WTC11 (cell line): Measurements from ENCODE around the gene OR5AR1.

Experiments used
- CREB1 ChIP-seq: sonication (generic); formaldehyde crosslinking; IDR thresholded peaks from 2 replicates; pipeline ENCODE4 v1.8.0; 2023; ENCODE audit warnings: mild to moderate bottlenecking, missing genetic modification reagents
- IRF2 ChIP-seq: sonication (generic); formaldehyde crosslinking; IDR thresholded peaks from 2 replicates; pipeline ENCODE4 v1.8.0; 2022; ENCODE audit warnings: low read depth, missing genetic modification reagents, borderline replicate concordance
- OVOL2 ChIP-seq: fragments of 250-450 bp; sonication (Bioruptor Pico); IDR thresholded peaks from 2 replicates; pipeline ENCODE4 v1.9.0; 2021; ENCODE audit warnings: mild to moderate bottlenecking, borderline replicate concordance
- TEAD4 ChIP-seq: sonication (generic); formaldehyde crosslinking; IDR thresholded peaks from 2 replicates; pipeline ENCODE4 v1.8.0; 2022; ENCODE audit warnings: mild to moderate bottlenecking, missing genetic modification reagents
- ZNF423 ChIP-seq: fragments of 250-450 bp; sonication (Bioruptor Pico); IDR thresholded peaks from 2 replicates; pipeline ENCODE4 v2.1.2; 2022; ENCODE audit warnings: mild to moderate bottlenecking, moderate library complexity
- TF ChIP-seq, protein P1 (sequence below): fragments of 200-600 bp; IDR thresholded peaks from 2 replicates; pipeline ENCODE4 v1.8.0; 2022; ENCODE audit warnings: antibody characterized with exemption
- TF ChIP-seq, protein P2 (sequence below): sonication (generic); formaldehyde crosslinking; IDR thresholded peaks from 2 replicates; pipeline ENCODE4 v1.8.0; 2022; ENCODE audit warnings: mild to moderate bottlenecking, missing genetic modification reagents
- TF ChIP-seq, protein P3 (sequence below): sonication (generic); formaldehyde crosslinking; IDR thresholded peaks from 2 replicates; pipeline ENCODE4 v1.8.1; 2022; ENCODE audit warnings: missing genetic modification reagents, borderline replicate concordance

DNA sequence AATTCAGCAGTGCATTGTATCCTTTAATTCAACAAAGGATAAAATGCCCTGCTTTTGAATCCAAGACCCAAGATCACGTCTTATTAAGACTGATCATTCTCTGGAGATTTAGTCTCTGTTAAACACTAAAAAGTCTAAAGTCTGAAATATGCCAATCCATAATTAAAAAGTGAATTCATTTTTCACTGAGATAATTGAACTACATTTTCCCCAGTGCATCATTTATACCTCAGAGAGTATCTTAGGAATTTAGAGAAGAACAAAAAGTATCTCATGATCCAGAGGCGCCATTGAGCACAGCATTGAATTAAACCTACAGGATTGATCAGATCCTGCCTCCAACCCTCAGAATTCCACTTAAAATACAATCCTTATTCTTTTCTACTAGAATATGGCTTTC, 26.6 kb upstream of the OR5AR1 start:
- TF ChIP-seq, protein P1, sequence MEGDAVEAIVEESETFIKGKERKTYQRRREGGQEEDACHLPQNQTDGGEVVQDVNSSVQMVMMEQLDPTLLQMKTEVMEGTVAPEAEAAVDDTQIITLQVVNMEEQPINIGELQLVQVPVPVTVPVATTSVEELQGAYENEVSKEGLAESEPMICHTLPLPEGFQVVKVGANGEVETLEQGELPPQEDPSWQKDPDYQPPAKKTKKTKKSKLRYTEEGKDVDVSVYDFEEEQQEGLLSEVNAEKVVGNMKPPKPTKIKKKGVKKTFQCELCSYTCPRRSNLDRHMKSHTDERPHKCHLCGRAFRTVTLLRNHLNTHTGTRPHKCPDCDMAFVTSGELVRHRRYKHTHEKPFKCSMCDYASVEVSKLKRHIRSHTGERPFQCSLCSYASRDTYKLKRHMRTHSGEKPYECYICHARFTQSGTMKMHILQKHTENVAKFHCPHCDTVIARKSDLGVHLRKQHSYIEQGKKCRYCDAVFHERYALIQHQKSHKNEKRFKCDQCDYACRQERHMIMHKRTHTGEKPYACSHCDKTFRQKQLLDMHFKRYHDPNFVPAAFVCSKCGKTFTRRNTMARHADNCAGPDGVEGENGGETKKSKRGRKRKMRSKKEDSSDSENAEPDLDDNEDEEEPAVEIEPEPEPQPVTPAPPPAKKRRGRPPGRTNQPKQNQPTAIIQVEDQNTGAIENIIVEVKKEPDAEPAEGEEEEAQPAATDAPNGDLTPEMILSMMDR = no peak
- no peak for TF ChIP-seq TEAD4 (CRISPR knock-in tag)
- TF ChIP-seq CREB1 (CRISPR knock-in tag) = no peak
- TF ChIP-seq, protein P2, sequence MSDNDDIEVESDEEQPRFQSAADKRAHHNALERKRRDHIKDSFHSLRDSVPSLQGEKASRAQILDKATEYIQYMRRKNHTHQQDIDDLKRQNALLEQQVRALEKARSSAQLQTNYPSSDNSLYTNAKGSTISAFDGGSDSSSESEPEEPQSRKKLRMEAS (CRISPR knock-in tag) = no peak
- TF ChIP-seq OVOL2 (CRISPR knock-in tag) = no peak
- TF ChIP-seq IRF2 (CRISPR knock-in tag) = no peak
- TF ChIP-seq, protein P3, sequence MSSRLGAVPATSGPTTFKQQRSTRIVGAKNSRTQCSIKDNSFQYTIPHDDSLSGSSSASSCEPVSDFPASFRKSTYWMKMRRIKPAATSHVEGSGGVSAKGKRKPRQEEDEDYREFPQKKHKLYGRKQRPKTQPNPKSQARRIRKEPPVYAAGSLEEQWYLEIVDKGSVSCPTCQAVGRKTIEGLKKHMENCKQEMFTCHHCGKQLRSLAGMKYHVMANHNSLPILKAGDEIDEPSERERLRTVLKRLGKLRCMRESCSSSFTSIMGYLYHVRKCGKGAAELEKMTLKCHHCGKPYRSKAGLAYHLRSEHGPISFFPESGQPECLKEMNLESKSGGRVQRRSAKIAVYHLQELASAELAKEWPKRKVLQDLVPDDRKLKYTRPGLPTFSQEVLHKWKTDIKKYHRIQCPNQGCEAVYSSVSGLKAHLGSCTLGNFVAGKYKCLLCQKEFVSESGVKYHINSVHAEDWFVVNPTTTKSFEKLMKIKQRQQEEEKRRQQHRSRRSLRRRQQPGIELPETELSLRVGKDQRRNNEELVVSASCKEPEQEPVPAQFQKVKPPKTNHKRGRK (CRISPR knock-in tag) = no peak
- TF ChIP-seq ZNF423 (CRISPR knock-in tag) = no peak
